PC-3 (cell line): Measurements from ENCODE around the gene HPN.

Experiments
- CTCF ChIP-seq: fragments of 300-600 bp; sonication (generic); conservative IDR thresholded peaks from 2 replicates; pipeline ENCODE4 v1.5.1; 2017; ENCODE audit warnings: antibody characterized with exemption, low read depth, mild to moderate bottlenecking, low read length
- EZH2 ChIP-seq: fragments of 300-600 bp; sonication (generic); IDR thresholded peaks from one replicate; pipeline ENCODE4 v1.6.1; 2017; ENCODE audit warnings: antibody characterized with exemption, mild to moderate bottlenecking, low read length; ENCODE audit not compliant: unreplicated experiment
- EZH2phosphoT487 ChIP-seq: fragments of 300-600 bp; sonication (generic); IDR thresholded peaks from 2 replicates; pipeline ENCODE4 v1.6.1; 2018; ENCODE audit warnings: mild to moderate bottlenecking, antibody characterized with exemption, low read length, borderline replicate concordance

GRCh38 chr19:35011091-35011689 is 30.3 kb upstream of the HPN start:
- TF ChIP-seq CTCF: no peak
- no peak for TF ChIP-seq EZH2phosphoT487
- no peak for TF ChIP-seq EZH2
